ENCODE data around the gene NDUFV1. TPM values are rescaled to one million over a fixed set of nuclear protein-coding genes. Genes with fewer than 3 reads are reported as not detected.
A peak's percentile ranks its signal among the peaks of the same experiment; 100 is the strongest.

Gene NDUFV1
- total and polyA plus RNA-seq, 2 of the 4 experiments (the other 2 are of a cell fraction) = 120 to 133 TPM

DNA sequence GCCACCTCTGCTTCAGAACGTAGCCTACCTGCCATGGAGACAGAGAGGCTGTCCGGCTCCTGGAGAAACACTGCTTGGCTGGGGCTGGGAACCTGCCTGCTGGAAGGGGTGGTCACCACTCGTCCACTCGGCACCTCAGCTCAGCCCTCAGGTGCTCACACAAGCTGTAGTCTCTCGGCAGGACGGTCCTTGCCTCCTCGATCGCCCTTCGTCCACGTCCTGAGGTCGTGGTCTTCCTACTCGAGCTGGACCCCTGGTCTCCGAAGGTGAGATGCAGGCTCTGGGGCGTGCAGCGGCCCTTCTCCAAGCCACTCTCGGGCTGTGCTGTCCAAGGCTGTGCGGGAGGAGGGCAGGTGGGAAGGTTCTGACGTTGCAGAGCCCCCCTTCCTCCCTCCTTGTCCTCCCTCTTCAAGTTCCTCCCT, 32.7 kb downstream of the NDUFV1 start, which contains the start of gene TBX10:
Gene TBX10, minus strand, starts transcription at position 326 of the 422 bp plus-strand sequence. Its CDS starts 291 bp downstream, at position 35.
- Histone ChIP-seq H3K79me1 (ENCODE audit: low read depth in 1 of 2, low read length in 2 of 2) (no peaks in the 10 kb centered on the region), H4K20me1 (ENCODE audit: insufficient read depth, low read length) (no peaks in the 10 kb centered on the region), H3K9me3 (ENCODE audit: control insufficient read depth, insufficient read depth, low read length) (no peaks in the 10 kb centered on the region; the same call in 1 of the 2 replicates), H4K5ac (ENCODE audit: low read depth, low read length) (no peak within 1 kb of the TSS), H3K36me3 (ENCODE audit: control insufficient read depth, insufficient read depth, low read length) (no peaks in the 10 kb centered on the region), H3K23ac (ENCODE audit: low read depth, low read length) (no peak within 1 kb of the TSS), H3K18ac (ENCODE audit: low read depth, low read length) (no peak within 1 kb of the TSS), H3K4me1 (ENCODE audit: control insufficient read depth, insufficient read depth, low read length) (no peaks in the 10 kb centered on the region), H4K8ac (ENCODE audit: low read depth in 2 of 2, low read length in 2 of 2) (no peak within 1 kb of the TSS), H2BK15ac (ENCODE audit: low read depth, low read length) (no peak within 1 kb of the TSS), H3K14ac (replicated peaks; ENCODE audit: low read depth, low read length) (no peak within 1 kb of the TSS), H3K4me2 (ENCODE audit: low read depth, low read length) (no peak within 1 kb of the TSS), H2BK20ac (ENCODE audit: low read depth, low read length) (no peak within 1 kb of the TSS), H3K4me3 (ENCODE audit: insufficient read depth, low read depth, low read length) (no peak within 1 kb of the TSS), H2BK120ac (ENCODE audit: low read depth, low read length) (no peak within 1 kb of the TSS), H3K4ac (ENCODE audit: low read depth, low read length) (no peak within 1 kb of the TSS), H4K91ac (ENCODE audit: insufficient read depth, low read depth, low read length) (no peak within 1 kb of the TSS), H3K9me1 (ENCODE audit: insufficient read depth, low read length) (no peaks in the 10 kb centered on the region), H3K56ac (ENCODE audit: extremely low read depth, insufficient read depth, low read length) (no peak within 1 kb of the TSS), H2AK5ac (ENCODE audit: low read depth, low read length) (no peak within 1 kb of the TSS), H3K27ac (ENCODE audit: insufficient read depth, low read length) (no peak within 1 kb of the TSS), H3K9ac (ENCODE audit: low read depth, low read length) (no peak within 1 kb of the TSS), H2BK5ac (ENCODE audit: low read depth, low read length, poor library complexity, severe bottlenecking) (no peak within 1 kb of the TSS), H2AK9ac (replicated peaks; ENCODE audit: low read depth, low read length, poor library complexity) (no peak within 1 kb of the TSS), H2AFZ (replicated peaks; ENCODE audit: low read length, poor library complexity) (peak within 1 kb of the TSS; percentile 63), H3K27me3 (ENCODE audit: control insufficient read depth, insufficient read depth, low read length) (peaks cover 16% of the 10 kb centered on the region; the same call in 1 of the 2 replicates)
- ChIA-PET POLR2A (ENCODE audit: unreplicated experiment) (no interaction called here), CTCF (interaction anchor here (0.5 kb wide), 1 partner anchor 101 kb away, joined by 4 read pairs; no protein-coding TSS in a partner anchor)
- dilution Hi-C loops (cut with HindIII; ENCODE audit: low sequenced_read_pairs, unreplicated experiment) (no loop called here), in situ Hi-C loops (cut with MboI; ENCODE audit: low sequenced_read_pairs) (no loop called here), intact Hi-C loops (cut with micrococcal nuclease) (no loop called here)
- DNase-seq (no peak), ATAC-seq (ENCODE audit: low read depth) (no peak)
- 68% methylated on average over 9 of the region's 18 CpGs; no CpG with 5 or more reads in 1 of the 2 experiments for WGBS, 2 experiments (ENCODE audit: extremely low coverage in 2 of 2, insufficient read length in 1 of 2)
- no TSS peak for BruUV-seq (replicated peaks)
- TF ChIP-seq MXI1 (IDR thresholded peaks at IDR 0.05; ENCODE audit: borderline replicate concordance, low read depth, low read length) (no peak), CHD1 (IDR thresholded peaks at IDR 0.05; ENCODE audit: low read depth, low read length) (no peak), RFX5 (IDR thresholded peaks at IDR 0.05; ENCODE audit: low read depth, low read length) (no peak), SMC3 (IDR thresholded peaks at IDR 0.05; ENCODE audit: low read depth, low read length) (no peak), POLR2A (IDR thresholded peaks at IDR 0.05; ENCODE audit: low read depth, low read length) (no peak), RAD21 (IDR thresholded peaks at IDR 0.05; ENCODE audit: low read length) (no peak), MAFK (IDR thresholded peaks at IDR 0.05; ENCODE audit: low read depth, low read length) (no peak), MAZ (IDR thresholded peaks at IDR 0.05; ENCODE audit: borderline replicate concordance, low read depth, low read length) (no peak)
- TF ChIP-seq, protein P1, sequence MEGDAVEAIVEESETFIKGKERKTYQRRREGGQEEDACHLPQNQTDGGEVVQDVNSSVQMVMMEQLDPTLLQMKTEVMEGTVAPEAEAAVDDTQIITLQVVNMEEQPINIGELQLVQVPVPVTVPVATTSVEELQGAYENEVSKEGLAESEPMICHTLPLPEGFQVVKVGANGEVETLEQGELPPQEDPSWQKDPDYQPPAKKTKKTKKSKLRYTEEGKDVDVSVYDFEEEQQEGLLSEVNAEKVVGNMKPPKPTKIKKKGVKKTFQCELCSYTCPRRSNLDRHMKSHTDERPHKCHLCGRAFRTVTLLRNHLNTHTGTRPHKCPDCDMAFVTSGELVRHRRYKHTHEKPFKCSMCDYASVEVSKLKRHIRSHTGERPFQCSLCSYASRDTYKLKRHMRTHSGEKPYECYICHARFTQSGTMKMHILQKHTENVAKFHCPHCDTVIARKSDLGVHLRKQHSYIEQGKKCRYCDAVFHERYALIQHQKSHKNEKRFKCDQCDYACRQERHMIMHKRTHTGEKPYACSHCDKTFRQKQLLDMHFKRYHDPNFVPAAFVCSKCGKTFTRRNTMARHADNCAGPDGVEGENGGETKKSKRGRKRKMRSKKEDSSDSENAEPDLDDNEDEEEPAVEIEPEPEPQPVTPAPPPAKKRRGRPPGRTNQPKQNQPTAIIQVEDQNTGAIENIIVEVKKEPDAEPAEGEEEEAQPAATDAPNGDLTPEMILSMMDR (conservative IDR thresholded peaks at IDR 0.05; ENCODE audit: low read depth, low read length) = no peak
- TF ChIP-seq, protein P2, sequence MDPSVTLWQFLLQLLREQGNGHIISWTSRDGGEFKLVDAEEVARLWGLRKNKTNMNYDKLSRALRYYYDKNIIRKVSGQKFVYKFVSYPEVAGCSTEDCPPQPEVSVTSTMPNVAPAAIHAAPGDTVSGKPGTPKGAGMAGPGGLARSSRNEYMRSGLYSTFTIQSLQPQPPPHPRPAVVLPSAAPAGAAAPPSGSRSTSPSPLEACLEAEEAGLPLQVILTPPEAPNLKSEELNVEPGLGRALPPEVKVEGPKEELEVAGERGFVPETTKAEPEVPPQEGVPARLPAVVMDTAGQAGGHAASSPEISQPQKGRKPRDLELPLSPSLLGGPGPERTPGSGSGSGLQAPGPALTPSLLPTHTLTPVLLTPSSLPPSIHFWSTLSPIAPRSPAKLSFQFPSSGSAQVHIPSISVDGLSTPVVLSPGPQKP (IDR thresholded peaks at IDR 0.05; ENCODE audit: borderline replicate concordance, low read depth, low read length) = no peak
